Uterus (tissue), 4 donors: ENCODE data around the gene DEAF1. TPM values are rescaled to one million over a fixed set of nuclear protein-coding genes. Genes with fewer than 3 reads are reported as not detected.
A peak's percentile ranks its signal among the peaks of the same experiment; 100 is the strongest.

Experiments
- DNase-seq, 2 donors: peaks; one replicate each; pipeline ENCODE4 v3.0.0-alpha.2; 2019 to 2020
- H3K27ac ChIP-seq, 2 donors: fragments of 200-600 bp; sonication (generic); 1 replicate in 1 of 2; 2 replicates in 1 of 2; pipeline ENCODE4 v1.5.1; 2016 to 2018
- H3K27me3 ChIP-seq, 2 donors: fragments of 200-600 bp; sonication (generic); one replicate each; pipeline ENCODE4 v1.5.1; 2018 to 2019; ENCODE audit warnings: control low read depth in 1 of 2
- H3K36me3 ChIP-seq, 2 donors: fragments of 200-600 bp; sonication (generic); one replicate each; pipeline ENCODE4 v1.5.1; 2019; ENCODE audit warnings: control low read depth in 1 of 2
- H3K4me1 ChIP-seq, 2 donors: fragments of 200-600 bp; sonication (generic); one replicate each; pipeline ENCODE4 v1.5.1; 2018 to 2019; ENCODE audit warnings: control low read depth in 1 of 2
- H3K4me3 ChIP-seq, 2 donors: fragments of 200-600 bp; sonication (generic); 1 replicate in 1 of 2; 2 replicates in 1 of 2; pipeline ENCODE4 v1.5.1; 2018 to 2019; ENCODE audit warnings: mild to moderate bottlenecking in 1 of 2
- H3K9me3 ChIP-seq, 2 donors: fragments of 200-600 bp; sonication (generic); one replicate each; pipeline ENCODE4 v1.5.1; 2019; ENCODE audit warnings: control low read depth in 1 of 2
- CTCF ChIP-seq, 4 experiments: fragments of 200-600 bp in 2 of 4; fragments of 450-650 bp in 2 of 4; sonication (generic) in 2 of 4; IDR thresholded peaks; one replicate each; pipeline ENCODE4 v1.5.1; 2016 to 2019; ENCODE audit warnings: antibody characterized with exemption in 4 of 4, mild to moderate bottlenecking in 2 of 4, moderate library complexity in 1 of 4
- POLR2A ChIP-seq, 2 donors: fragments of 450-650 bp; IDR thresholded peaks; one replicate each; pipeline ENCODE4 v1.6.1; 2016; ENCODE audit warnings: antibody characterized with exemption in 2 of 2, mild to moderate bottlenecking in 1 of 2, moderate library complexity in 1 of 2
- intact Hi-C: fragments of 100-400 bp; cut with DNase I; formaldehyde crosslinking; loops from one replicate; pipeline ENCODE4 v1.15.1; 2023; ENCODE audit warnings: low total_unique reads
- total RNA-seq, 4 donors: library from RNA; depleted of rRNA in 3 of 4; stranded (reverse); fragments of >200 nt in 3 of 4; gene quantifications; one replicate each; pipeline versions ENCODE4 v1.1.0 to v1.2.4, GENCODE V29; 2014 to 2023
- donor health status: DM: yes; HTN: yes; CAD: no.

Gene DEAF1
- total RNA-seq, 4 donors from 2014 or later, result 7.9 to 45.6 (median 20.4) TPM

- TF ChIP-seq POLR2A (IDR thresholded peaks at IDR 0.05) (no peak), CTCF (IDR thresholded peaks at IDR 0.05) (no peak)
- no peaks in the 10 kb centered on the region for H3K27me3 ChIP-seq
- intact Hi-C loops, result no loop called here
- H3K9me3 ChIP-seq, result no peaks in the 10 kb centered on the region
- H3K4me1 ChIP-seq, result peaks cover 0 to 4% of the 10 kb centered on the region in 2 donors
- DNase-seq, result no peak
- H3K4me3 ChIP-seq, result no peak overlapping the region
- no peak overlapping the region for H3K27ac ChIP-seq
- H3K36me3 ChIP-seq, result no peaks in the 10 kb centered on the region
These were observed 13.5 kb upstream of the DEAF1 start for GRCh38 chr11:708511-708910.

GRCh38 chr11:707817-708420 lies 12.9 kb upstream of the DEAF1 start:
- DNase-seq, result no peak
- Histone ChIP-seq H3K27me3 (no peaks in the 10 kb centered on the region), H3K4me3 (no peak overlapping the region), H3K9me3 (no peaks in the 10 kb centered on the region), H3K36me3 (no peaks in the 10 kb centered on the region), H3K27ac (no peak overlapping the region), H3K4me1 (peaks cover 0 to 4% of the 10 kb centered on the region in 2 donors)
- TF ChIP-seq CTCF (IDR thresholded peaks at IDR 0.05) (no peak), POLR2A (IDR thresholded peaks at IDR 0.05) (no peak)
- intact Hi-C loops, result no loop called here

- peaks cover 0 to 4% of the 10 kb centered on the region in 2 donors for H3K4me1 ChIP-seq
These were observed 12.2 kb upstream of the DEAF1 start for GRCh38 chr11:706957-707816.

GRCh38 chr11:706439-706956 lies 11.5 kb upstream of the DEAF1 start:
- intact Hi-C loops, result no loop called here
- DNase-seq, result no peak

More at GRCh38 chr11:706957-707816, 12.2 kb upstream of the DEAF1 start:
- no peaks in the 10 kb centered on the region for H3K36me3 ChIP-seq
- DNase-seq, result no peak
- no peaks in the 10 kb centered on the region for H3K9me3 ChIP-seq
- intact Hi-C loops, result no loop called here
- no peak for TF ChIP-seq CTCF (IDR thresholded peaks at IDR 0.05)
- H3K27me3 ChIP-seq, result no peaks in the 10 kb centered on the region
- H3K4me3 ChIP-seq, result peak overlapping the region; percentile 29 to 54
- H3K27ac ChIP-seq, result peak overlapping the region; percentile 73 to 78

More at GRCh38 chr11:706439-706956, 11.5 kb upstream of the DEAF1 start:
- Histone ChIP-seq H3K4me3 (peak overlapping the region; percentile 29 to 54), H3K4me1 (peaks cover 0 to 4% of the 10 kb centered on the region in 2 donors), H3K9me3 (no peaks in the 10 kb centered on the region), H3K27me3 (no peaks in the 10 kb centered on the region), H3K36me3 (no peaks in the 10 kb centered on the region), H3K27ac (peak overlapping the region; percentile 73 to 78)
- TF ChIP-seq CTCF (IDR thresholded peaks at IDR 0.05), result no peak
- peak in 1 of 2 donors; percentile 11 for TF ChIP-seq POLR2A (IDR thresholded peaks at IDR 0.05)
